HEK293 (cell line): ENCODE measurements around the gene RPS26.
A peak's percentile ranks its signal among the peaks of the same experiment; 100 is the strongest.

Source experiments
- CTCF ChIA-PET: fragments of 350-600 bp; formaldehyde crosslinking; extraction: SDS; loops from one replicate; lab custom pipeline; 2021; ENCODE audit warnings: antibody characterized with exemption; lab: Yijun Ruan, JAX
- POLR2A ChIA-PET: fragments of 300-600 bp; formaldehyde crosslinking; extraction: SDS; loops from one replicate; lab custom pipeline; 2020; ENCODE audit warnings: antibody characterized with exemption, inconsistent platforms; lab: Yijun Ruan, JAX
- H3K27ac ChIP-seq: fragments of 200-500 bp; sonication (Bioruptor generic); 2 replicates; pipeline ENCODE4 v1.5.1; 2014; ENCODE audit warnings: low read depth, low read length, control low read depth, inconsistent platforms; ENCODE audit errors: extremely low read depth
- H3K36me3 ChIP-seq, 2 experiments: fragments of 200-500 bp in 1 of 2; sonication (Bioruptor generic) in 1 of 2; 1 replicate in 1 of 2; 2 replicates in 1 of 2; pipeline ENCODE4 v1.5.1; 2014 to 2017; ENCODE audit warnings: inconsistent platforms in 2 of 2, low read length in 2 of 2; ENCODE audit not compliant: control insufficient read depth in 2 of 2, insufficient read depth in 1 of 2
- H3K4me1 ChIP-seq: fragments of 200-500 bp; sonication (Bioruptor generic); 2 replicates; pipeline ENCODE4 v1.5.1; 2014; ENCODE audit warnings: mild to moderate bottlenecking, low read length, inconsistent platforms; ENCODE audit not compliant: control insufficient read depth, insufficient read depth
- H3K4me3 ChIP-seq: 2 replicates; pipeline ENCODE4 v1.5.1; 2011; ENCODE audit warnings: low read depth, mild to moderate bottlenecking, control low read depth, low read length, moderate library complexity
- H3K9me3 ChIP-seq: fragments of 200-500 bp; sonication (Bioruptor generic); 2 replicates; pipeline ENCODE4 v1.5.1; 2014; ENCODE audit warnings: low read depth, low read length, inconsistent platforms; ENCODE audit not compliant: control insufficient read depth, insufficient read depth
- GLIS1 ChIP-seq: fragments of 450-650 bp; formaldehyde crosslinking; IDR thresholded peaks from 2 replicates; pipeline ENCODE4 v1.5.1; 2016; ENCODE audit warnings: missing biosample characterization, missing genetic modification characterization
- HOXC10 ChIP-seq: sonication (generic); formaldehyde crosslinking; IDR thresholded peaks from 2 replicates; pipeline ENCODE4 v1.8.1; 2023; ENCODE audit warnings: mild to moderate bottlenecking, missing genetic modification reagents
- HOXD13 ChIP-seq: sonication (generic); formaldehyde crosslinking; IDR thresholded peaks from 2 replicates; pipeline ENCODE4 v1.8.0; 2022; ENCODE audit warnings: missing genetic modification reagents, borderline replicate concordance
- PRDM10 ChIP-seq: fragments of 450-650 bp; formaldehyde crosslinking; IDR thresholded peaks from 2 replicates; pipeline ENCODE4 v1.5.1; 2016; ENCODE audit warnings: missing biosample characterization, missing genetic modification characterization
- TSHZ1 ChIP-seq: fragments of 450-650 bp; formaldehyde crosslinking; IDR thresholded peaks from 2 replicates; pipeline ENCODE4 v1.5.1; 2016; ENCODE audit warnings: missing biosample characterization, missing genetic modification characterization, borderline replicate concordance
- YY2 ChIP-seq: fragments of 450-650 bp; formaldehyde crosslinking; IDR thresholded peaks from 2 replicates; pipeline ENCODE4 v1.5.1; 2016; ENCODE audit warnings: missing biosample characterization, missing genetic modification characterization
- ZFP41 ChIP-seq: fragments of 450-650 bp; formaldehyde crosslinking; IDR thresholded peaks from 2 replicates; pipeline ENCODE4 v1.5.1; 2016; ENCODE audit warnings: missing biosample characterization, missing genetic modification characterization, borderline replicate concordance
- ZNF10 ChIP-seq: fragments of 450-650 bp; formaldehyde crosslinking; IDR thresholded peaks from 2 replicates; pipeline ENCODE4 v1.5.1; 2017; ENCODE audit warnings: missing biosample characterization, missing genetic modification characterization
- ZNF221 ChIP-seq: fragments of 450-650 bp; formaldehyde crosslinking; IDR thresholded peaks from 2 replicates; pipeline ENCODE4 v1.5.1; 2017; ENCODE audit warnings: missing biosample characterization, missing genetic modification characterization, borderline replicate concordance
- ZNF223 ChIP-seq: fragments of 450-650 bp; formaldehyde crosslinking; IDR thresholded peaks from 2 replicates; pipeline ENCODE4 v1.5.1; 2016; ENCODE audit warnings: missing biosample characterization, missing genetic modification characterization
- ZNF416 ChIP-seq: fragments of 450-650 bp; formaldehyde crosslinking; IDR thresholded peaks from 2 replicates; pipeline ENCODE4 v1.5.1; 2016; ENCODE audit warnings: missing biosample characterization, missing genetic modification characterization
- ZNF433 ChIP-seq: fragments of 450-650 bp; formaldehyde crosslinking; IDR thresholded peaks from 2 replicates; pipeline ENCODE4 v1.5.1; 2016; ENCODE audit warnings: missing biosample characterization, missing genetic modification characterization, low read depth
- ZNF48 ChIP-seq: fragments of 450-650 bp; formaldehyde crosslinking; IDR thresholded peaks from 2 replicates; pipeline ENCODE4 v1.5.1; 2016; ENCODE audit warnings: missing biosample characterization, missing genetic modification characterization
- ZNF664 ChIP-seq: fragments of 450-650 bp; formaldehyde crosslinking; IDR thresholded peaks from 2 replicates; pipeline ENCODE4 v1.5.1; 2016; ENCODE audit warnings: missing biosample characterization, missing genetic modification characterization
- TF ChIP-seq, protein P1 (sequence below): fragments of 450-650 bp; formaldehyde crosslinking; IDR thresholded peaks from 2 replicates; pipeline ENCODE4 v1.5.1; 2016; ENCODE audit warnings: missing biosample characterization, missing genetic modification characterization, low read depth
- TF ChIP-seq, protein P2 (sequence below): fragments of 450-650 bp; formaldehyde crosslinking; IDR thresholded peaks from 2 replicates; pipeline ENCODE4 v1.5.1; 2016; ENCODE audit warnings: missing biosample characterization, missing genetic modification characterization
- TF ChIP-seq, protein P3 (sequence below): fragments of 450-650 bp; formaldehyde crosslinking; IDR thresholded peaks from 2 replicates; pipeline ENCODE4 v1.5.0; 2017; ENCODE audit warnings: missing biosample characterization, missing genetic modification characterization, borderline replicate concordance
- TF ChIP-seq, protein P4 (sequence below): fragments of 450-650 bp; formaldehyde crosslinking; IDR thresholded peaks from 2 replicates; pipeline ENCODE4 v1.5.1; 2017; ENCODE audit warnings: missing biosample characterization, missing genetic modification characterization

RPS26 gene

DNA sequence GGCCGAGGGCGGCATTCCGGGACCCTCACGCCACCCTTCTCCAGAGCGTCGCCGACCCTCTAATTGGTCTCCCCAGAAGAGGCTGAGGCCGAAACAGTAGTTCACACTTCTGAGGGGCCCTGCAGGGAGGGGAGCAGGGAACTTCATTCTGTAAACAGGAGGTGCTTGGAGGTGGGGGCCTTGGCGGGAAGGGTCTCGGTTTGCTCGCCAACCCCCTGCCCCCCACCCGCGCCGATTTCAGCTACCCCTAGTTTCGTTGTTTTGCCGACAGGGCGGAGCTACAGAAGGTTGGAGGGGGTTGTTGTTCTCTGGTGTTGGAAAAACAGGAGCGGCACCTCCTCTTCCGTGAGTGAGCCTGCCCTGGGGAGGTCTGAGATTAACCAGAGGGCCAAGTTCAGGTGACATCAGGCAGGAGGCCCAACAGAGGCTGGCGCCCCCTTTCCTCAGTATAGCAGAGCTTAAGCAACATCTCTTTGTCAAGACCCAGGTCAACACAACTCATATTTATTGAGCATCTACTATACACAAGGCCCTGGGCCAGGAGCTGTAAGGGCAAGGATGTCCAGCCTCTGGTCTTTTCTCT lies 38.9 kb downstream of the RPS26 start:
- Histone ChIP-seq H3K36me3 (no peaks in the 10 kb centered on the region), H3K27ac (peak overlapping the region; percentile 64; the same call in 1 of the 2 replicates), H3K4me3 (peak overlapping the region; percentile 40), H3K9me3 (no peaks in the 10 kb centered on the region), H3K4me1 (no peaks in the 10 kb centered on the region; the same call in 1 of the 2 replicates)
- ChIA-PET CTCF (interaction anchor here (0.6 to 3.3 kb wide), 6 partner anchors 10 to 41 kb away, joined by 3 to 26 read pairs (median 4); partner anchors contain the start of gene PA2G4), POLR2A (interaction anchor here (0.6 to 4.6 kb wide), 4 partner anchors 20 to 76 kb away, joined by 3 to 54 read pairs (median 5); partner anchors contain the start of gene PA2G4)
- TF ChIP-seq ZNF433, result no peak
- TF ChIP-seq, protein P1, sequence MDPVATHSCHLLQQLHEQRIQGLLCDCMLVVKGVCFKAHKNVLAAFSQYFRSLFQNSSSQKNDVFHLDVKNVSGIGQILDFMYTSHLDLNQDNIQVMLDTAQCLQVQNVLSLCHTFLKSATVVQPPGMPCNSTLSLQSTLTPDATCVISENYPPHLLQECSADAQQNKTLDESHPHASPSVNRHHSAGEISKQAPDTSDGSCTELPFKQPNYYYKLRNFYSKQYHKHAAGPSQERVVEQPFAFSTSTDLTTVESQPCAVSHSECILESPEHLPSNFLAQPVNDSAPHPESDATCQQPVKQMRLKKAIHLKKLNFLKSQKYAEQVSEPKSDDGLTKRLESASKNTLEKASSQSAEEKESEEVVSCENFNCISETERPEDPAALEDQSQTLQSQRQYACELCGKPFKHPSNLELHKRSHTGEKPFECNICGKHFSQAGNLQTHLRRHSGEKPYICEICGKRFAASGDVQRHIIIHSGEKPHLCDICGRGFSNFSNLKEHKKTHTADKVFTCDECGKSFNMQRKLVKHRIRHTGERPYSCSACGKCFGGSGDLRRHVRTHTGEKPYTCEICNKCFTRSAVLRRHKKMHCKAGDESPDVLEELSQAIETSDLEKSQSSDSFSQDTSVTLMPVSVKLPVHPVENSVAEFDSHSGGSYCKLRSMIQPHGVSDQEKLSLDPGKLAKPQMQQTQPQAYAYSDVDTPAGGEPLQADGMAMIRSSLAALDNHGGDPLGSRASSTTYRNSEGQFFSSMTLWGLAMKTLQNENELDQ (tag by site-specific recombination), result no peak
- TF ChIP-seq HOXC10 (CRISPR knock-in tag), result 0 out of 2 replicates have a peak, but pooled peaks have one; percentile 54
- no peak for TF ChIP-seq HOXD13 (CRISPR knock-in tag)
- TF ChIP-seq, protein P2, sequence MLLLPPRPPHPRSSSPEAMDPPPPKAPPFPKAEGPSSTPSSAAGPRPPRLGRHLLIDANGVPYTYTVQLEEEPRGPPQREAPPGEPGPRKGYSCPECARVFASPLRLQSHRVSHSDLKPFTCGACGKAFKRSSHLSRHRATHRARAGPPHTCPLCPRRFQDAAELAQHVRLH, result 0 out of 2 replicates have a peak, but pooled peaks have one; percentile 29
- TF ChIP-seq, protein P3, sequence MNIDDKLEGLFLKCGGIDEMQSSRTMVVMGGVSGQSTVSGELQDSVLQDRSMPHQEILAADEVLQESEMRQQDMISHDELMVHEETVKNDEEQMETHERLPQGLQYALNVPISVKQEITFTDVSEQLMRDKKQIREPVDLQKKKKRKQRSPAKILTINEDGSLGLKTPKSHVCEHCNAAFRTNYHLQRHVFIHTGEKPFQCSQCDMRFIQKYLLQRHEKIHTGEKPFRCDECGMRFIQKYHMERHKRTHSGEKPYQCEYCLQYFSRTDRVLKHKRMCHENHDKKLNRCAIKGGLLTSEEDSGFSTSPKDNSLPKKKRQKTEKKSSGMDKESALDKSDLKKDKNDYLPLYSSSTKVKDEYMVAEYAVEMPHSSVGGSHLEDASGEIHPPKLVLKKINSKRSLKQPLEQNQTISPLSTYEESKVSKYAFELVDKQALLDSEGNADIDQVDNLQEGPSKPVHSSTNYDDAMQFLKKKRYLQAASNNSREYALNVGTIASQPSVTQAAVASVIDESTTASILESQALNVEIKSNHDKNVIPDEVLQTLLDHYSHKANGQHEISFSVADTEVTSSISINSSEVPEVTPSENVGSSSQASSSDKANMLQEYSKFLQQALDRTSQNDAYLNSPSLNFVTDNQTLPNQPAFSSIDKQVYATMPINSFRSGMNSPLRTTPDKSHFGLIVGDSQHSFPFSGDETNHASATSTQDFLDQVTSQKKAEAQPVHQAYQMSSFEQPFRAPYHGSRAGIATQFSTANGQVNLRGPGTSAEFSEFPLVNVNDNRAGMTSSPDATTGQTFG, result no peak
- TF ChIP-seq TSHZ1 (tag by site-specific recombination), result no peak
- TF ChIP-seq ZFP41 (tag by site-specific recombination), result no peak
- TF ChIP-seq ZNF48 (tag by site-specific recombination), result no peak
- TF ChIP-seq ZNF10, result 0 out of 2 replicates have a peak, but pooled peaks have one; percentile 33
- peak; percentile 43; the same call in 1 of the 2 replicates for TF ChIP-seq GLIS1
- no peak for TF ChIP-seq ZNF223 (tag by site-specific recombination)
- peak; percentile 94 for TF ChIP-seq PRDM10
- no peak for TF ChIP-seq ZNF416 (tag by site-specific recombination)
- TF ChIP-seq ZNF221 (tag by site-specific recombination), result no peak
- no peak for TF ChIP-seq YY2
- TF ChIP-seq, protein P4, sequence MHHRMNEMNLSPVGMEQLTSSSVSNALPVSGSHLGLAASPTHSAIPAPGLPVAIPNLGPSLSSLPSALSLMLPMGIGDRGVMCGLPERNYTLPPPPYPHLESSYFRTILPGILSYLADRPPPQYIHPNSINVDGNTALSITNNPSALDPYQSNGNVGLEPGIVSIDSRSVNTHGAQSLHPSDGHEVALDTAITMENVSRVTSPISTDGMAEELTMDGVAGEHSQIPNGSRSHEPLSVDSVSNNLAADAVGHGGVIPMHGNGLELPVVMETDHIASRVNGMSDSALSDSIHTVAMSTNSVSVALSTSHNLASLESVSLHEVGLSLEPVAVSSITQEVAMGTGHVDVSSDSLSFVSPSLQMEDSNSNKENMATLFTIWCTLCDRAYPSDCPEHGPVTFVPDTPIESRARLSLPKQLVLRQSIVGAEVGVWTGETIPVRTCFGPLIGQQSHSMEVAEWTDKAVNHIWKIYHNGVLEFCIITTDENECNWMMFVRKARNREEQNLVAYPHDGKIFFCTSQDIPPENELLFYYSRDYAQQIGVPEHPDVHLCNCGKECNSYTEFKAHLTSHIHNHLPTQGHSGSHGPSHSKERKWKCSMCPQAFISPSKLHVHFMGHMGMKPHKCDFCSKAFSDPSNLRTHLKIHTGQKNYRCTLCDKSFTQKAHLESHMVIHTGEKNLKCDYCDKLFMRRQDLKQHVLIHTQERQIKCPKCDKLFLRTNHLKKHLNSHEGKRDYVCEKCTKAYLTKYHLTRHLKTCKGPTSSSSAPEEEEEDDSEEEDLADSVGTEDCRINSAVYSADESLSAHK (tag by site-specific recombination), result no peak
- peak; percentile 99 for TF ChIP-seq ZNF664
